ENCODE measurements around the gene LAT.

The LAT gene

DNA sequence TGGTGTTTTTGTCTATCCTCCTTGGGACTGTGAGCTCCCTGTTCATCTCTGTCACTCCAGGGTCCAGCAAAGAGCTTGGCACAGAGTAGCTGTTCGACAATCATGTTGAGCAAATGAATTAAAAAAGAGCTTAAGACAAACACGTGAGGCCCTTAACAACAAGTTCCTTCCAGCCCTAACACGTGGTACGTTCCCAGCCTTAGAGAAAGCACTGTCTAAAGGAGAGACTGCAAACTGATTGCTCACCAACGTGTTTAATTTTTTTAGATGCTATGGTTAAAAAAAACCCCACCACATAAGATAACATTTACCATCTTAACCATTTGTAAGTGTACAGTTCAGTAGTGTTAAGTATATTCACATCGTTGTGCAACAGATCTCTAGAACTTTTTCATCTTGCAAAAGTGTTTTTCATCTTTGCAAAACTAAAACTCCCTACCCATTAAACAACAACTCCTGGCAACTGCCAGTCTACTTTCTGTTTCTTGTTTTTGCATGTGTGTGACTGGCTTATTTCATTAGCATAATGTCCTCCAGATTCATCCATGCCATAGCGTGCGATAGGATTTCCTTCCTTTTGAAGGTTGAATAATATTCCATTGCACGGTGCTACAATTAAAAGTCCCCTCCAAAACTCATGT is 28.2 kb downstream of the LAT start:
- TF ChIP-seq CREB1 (IDR thresholded peaks at IDR 0.05; ENCODE audit: low read depth) (no peak), YY1 (IDR thresholded peaks at IDR 0.05; ENCODE audit: low read depth) (no peak), TEAD4 (IDR thresholded peaks at IDR 0.05) (no peak), TAF1 (IDR thresholded peaks at IDR 0.05; ENCODE audit: low read depth) (no peak), ZBTB7A (IDR thresholded peaks at IDR 0.05; ENCODE audit: low read depth) (no peak), TCF12 (IDR thresholded peaks at IDR 0.05; ENCODE audit: low read depth) (no peak), CEBPB (IDR thresholded peaks at IDR 0.05) (no peak), EGR1 (IDR thresholded peaks at IDR 0.05) (no peak)
- TF ChIP-seq, protein P1, sequence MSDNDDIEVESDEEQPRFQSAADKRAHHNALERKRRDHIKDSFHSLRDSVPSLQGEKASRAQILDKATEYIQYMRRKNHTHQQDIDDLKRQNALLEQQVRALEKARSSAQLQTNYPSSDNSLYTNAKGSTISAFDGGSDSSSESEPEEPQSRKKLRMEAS (IDR thresholded peaks at IDR 0.05) = no peak

DNA sequence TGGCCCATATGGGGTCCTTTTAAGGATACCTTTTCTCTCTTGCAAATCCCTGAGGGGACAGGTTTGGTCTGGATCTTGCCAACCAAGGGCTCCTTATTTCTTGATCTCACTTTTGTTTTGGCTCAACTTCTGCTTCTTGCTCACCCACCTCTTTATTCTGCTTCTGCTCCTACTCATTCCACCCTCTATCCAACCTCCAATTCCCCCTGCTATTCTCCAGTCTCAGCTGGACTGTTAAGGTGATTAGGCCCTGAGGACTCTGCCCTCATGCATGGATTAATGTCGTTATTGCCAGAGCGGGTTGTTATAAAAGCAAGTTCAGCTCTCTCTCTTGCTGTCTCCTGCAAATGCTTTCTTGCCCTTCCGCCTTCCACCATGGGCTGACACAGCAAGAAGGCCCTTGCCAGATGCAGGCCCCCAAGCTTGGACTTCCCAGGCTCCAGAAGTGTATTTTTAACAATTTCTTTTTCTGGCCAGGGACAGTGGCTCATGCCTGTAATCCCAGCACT is 29.8 kb downstream of the LAT start:
- TF ChIP-seq, protein P2, sequence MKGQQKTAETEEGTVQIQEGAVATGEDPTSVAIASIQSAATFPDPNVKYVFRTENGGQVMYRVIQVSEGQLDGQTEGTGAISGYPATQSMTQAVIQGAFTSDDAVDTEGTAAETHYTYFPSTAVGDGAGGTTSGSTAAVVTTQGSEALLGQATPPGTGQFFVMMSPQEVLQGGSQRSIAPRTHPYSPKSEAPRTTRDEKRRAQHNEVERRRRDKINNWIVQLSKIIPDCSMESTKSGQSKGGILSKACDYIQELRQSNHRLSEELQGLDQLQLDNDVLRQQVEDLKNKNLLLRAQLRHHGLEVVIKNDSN (IDR thresholded peaks at IDR 0.05) = no peak
- no peak for TF ChIP-seq TCF12 (IDR thresholded peaks at IDR 0.05; ENCODE audit: low read depth)

DNA sequence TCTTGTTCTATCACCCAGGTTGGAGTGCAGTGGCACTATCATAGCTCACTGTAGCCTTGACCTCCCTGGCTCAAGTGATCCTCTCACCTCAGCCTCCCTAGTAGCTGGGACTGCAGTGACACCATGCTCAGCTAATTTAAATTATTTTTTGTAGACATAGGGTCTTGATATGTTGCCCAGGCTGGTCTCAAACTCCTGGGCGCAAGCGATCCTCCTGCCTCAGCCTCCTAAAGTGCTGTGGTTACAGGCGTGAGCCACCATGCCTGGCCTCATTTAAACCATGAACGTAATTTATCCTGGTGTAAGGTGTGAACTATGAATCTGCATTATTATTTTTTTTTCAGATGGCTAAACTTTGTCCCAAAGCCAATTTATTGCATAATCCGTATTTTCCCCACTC is 37.3 kb downstream of the LAT start:
- TF ChIP-seq EGR1 (IDR thresholded peaks at IDR 0.05) (no peak), ZBTB7A (IDR thresholded peaks at IDR 0.05; ENCODE audit: low read depth) (no peak), TEAD4 (IDR thresholded peaks at IDR 0.05) (no peak)
- TF ChIP-seq, protein P3, sequence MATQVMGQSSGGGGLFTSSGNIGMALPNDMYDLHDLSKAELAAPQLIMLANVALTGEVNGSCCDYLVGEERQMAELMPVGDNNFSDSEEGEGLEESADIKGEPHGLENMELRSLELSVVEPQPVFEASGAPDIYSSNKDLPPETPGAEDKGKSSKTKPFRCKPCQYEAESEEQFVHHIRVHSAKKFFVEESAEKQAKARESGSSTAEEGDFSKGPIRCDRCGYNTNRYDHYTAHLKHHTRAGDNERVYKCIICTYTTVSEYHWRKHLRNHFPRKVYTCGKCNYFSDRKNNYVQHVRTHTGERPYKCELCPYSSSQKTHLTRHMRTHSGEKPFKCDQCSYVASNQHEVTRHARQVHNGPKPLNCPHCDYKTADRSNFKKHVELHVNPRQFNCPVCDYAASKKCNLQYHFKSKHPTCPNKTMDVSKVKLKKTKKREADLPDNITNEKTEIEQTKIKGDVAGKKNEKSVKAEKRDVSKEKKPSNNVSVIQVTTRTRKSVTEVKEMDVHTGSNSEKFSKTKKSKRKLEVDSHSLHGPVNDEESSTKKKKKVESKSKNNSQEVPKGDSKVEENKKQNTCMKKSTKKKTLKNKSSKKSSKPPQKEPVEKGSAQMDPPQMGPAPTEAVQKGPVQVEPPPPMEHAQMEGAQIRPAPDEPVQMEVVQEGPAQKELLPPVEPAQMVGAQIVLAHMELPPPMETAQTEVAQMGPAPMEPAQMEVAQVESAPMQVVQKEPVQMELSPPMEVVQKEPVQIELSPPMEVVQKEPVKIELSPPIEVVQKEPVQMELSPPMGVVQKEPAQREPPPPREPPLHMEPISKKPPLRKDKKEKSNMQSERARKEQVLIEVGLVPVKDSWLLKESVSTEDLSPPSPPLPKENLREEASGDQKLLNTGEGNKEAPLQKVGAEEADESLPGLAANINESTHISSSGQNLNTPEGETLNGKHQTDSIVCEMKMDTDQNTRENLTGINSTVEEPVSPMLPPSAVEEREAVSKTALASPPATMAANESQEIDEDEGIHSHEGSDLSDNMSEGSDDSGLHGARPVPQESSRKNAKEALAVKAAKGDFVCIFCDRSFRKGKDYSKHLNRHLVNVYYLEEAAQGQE (IDR thresholded peaks at IDR 0.05; ENCODE audit: low read depth) = no peak

DNA sequence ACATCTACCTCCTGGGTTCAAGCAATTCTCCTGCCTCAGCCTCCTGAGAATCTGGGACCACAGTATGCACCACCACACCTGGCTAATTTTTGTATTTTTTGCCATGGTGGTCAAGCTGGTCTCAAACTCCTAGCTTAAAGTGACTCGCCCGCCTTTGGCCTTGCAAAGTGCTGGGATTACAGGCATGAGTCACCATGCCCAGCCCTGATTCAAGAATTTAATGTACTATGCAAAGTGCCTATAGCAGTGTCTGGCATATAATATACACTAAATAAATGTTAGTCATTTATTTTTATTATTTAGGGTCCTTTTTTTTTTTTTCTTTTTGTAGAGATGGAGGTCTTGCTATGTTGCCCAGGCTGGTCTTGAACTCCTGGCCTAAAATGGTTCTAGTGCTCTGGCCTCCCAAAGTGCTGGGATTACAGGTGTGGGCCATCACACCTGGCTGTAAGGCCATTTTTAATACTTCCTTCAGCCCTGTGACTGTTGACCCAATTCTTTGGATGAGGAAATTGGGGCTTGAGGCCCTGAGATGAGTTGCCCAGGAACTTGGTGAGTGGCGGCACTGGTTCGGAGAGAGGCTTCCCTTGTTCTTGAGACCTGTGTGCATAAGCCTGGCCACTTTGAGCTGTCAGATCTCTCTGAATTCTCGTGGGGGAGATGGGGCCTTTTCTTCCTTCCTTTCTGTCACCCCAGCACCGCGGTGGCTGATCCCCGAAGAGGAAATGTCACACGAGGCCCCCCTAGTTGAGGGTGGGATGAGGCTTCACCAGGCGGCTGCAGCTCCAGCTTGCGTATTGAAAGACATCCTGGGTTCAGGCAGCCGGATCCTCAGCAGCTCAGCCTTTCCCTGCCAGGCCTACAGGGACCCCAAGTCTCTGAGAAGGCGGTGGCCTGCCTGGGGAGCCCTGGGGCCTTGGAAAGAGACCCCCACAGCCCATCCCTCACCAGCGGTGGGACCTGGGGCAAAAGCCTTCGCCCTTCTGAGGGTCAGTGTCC is 38.7 kb downstream of the LAT start:
- no peak for TF ChIP-seq TCF12 (IDR thresholded peaks at IDR 0.05; ENCODE audit: low read depth)
- TF ChIP-seq EP300 (IDR thresholded peaks at IDR 0.05; ENCODE audit: borderline replicate concordance) = no peak
- no peak for TF ChIP-seq NFIC (IDR thresholded peaks at IDR 0.05)
- TF ChIP-seq CEBPB (IDR thresholded peaks at IDR 0.05) = no peak
- TF ChIP-seq, protein P1 (IDR thresholded peaks at IDR 0.05) = no peak
- TF ChIP-seq EGR1 (IDR thresholded peaks at IDR 0.05) = no peak
- no peak for TF ChIP-seq TAF1 (IDR thresholded peaks at IDR 0.05; ENCODE audit: low read depth)
- TF ChIP-seq TEAD4 (IDR thresholded peaks at IDR 0.05) = no peak
- no peak for TF ChIP-seq ZBTB7A (IDR thresholded peaks at IDR 0.05; ENCODE audit: low read depth)
- TF ChIP-seq FOXM1 (IDR thresholded peaks at IDR 0.05; ENCODE audit: borderline replicate concordance, low read depth) = no peak

DNA sequence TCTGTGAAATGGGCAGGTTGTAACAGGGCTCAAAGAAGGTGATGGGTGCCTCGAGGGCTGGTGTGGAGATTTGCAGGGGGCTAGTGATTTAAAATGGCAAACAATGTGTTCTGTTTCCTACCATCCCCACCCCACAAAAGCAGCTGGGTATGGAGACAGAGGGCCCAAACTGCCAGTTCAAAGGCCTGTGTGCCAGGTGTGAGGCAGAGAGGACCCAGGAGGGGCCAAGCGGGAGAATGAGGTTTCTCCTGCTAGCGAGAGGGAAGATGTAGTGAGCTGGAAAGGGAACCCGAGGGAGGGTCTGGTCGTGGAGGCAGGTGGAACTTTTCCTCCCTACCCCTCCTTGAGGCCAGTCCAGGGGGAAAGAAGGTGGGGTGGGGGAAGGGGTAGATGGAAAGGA is 39.4 kb downstream of the LAT start:
- no peak for TF ChIP-seq TAF1 (IDR thresholded peaks at IDR 0.05; ENCODE audit: low read depth)
- TF ChIP-seq TEAD4 (IDR thresholded peaks at IDR 0.05) = no peak
- TF ChIP-seq EP300 (IDR thresholded peaks at IDR 0.05; ENCODE audit: borderline replicate concordance) = no peak
- TF ChIP-seq YY1 (IDR thresholded peaks at IDR 0.05; ENCODE audit: low read depth) = no peak
- no peak for TF ChIP-seq RAD21 (IDR thresholded peaks at IDR 0.05; ENCODE audit: low read depth)

DNA sequence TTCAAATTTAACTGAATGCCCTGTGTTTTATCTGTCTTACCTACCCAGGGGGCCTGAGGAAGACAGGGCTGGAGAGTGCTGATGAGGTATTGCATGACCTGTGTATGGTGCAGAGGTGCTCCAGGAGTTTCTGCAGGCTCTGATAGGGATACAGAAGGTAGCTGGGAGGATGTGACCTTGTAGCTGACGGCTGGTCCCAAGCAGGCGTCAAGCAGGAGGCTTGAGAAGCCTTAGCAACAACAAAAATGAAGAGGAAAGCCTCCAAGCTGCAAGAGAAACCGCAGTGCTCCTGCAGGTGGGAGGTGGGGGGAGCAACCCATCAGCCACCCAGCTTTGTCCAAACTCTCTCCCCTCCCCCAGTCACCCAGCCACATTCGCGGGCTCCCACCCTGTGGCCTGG is 40.4 kb downstream of the LAT start:
- no peak for TF ChIP-seq ZBTB7A (IDR thresholded peaks at IDR 0.05; ENCODE audit: low read depth)
- TF ChIP-seq YY1 (IDR thresholded peaks at IDR 0.05; ENCODE audit: low read depth) = no peak
- TF ChIP-seq TCF12 (IDR thresholded peaks at IDR 0.05; ENCODE audit: low read depth) = no peak
- TF ChIP-seq FOXM1 (IDR thresholded peaks at IDR 0.05; ENCODE audit: borderline replicate concordance, low read depth) = no peak
- TF ChIP-seq EP300 (IDR thresholded peaks at IDR 0.05; ENCODE audit: borderline replicate concordance) = no peak
- TF ChIP-seq, protein P3 (IDR thresholded peaks at IDR 0.05; ENCODE audit: low read depth) = no peak
- no peak for TF ChIP-seq CEBPB (IDR thresholded peaks at IDR 0.05)
- no peak for TF ChIP-seq EGR1 (IDR thresholded peaks at IDR 0.05)
